Measurements from ENCODE around the gene LTO1. TPM values are rescaled to one million over a fixed set of nuclear protein-coding genes. Genes with fewer than 3 reads are reported as not detected.

LTO1 gene
- polyA plus RNA-seq, 1 of the 3 experiments (the other 2 are of a cell fraction) = 30.8 TPM

GRCh38 chr11:69638941-69639681 is 36.0 kb downstream of the LTO1 start:
- H3K4me1 ChIP-seq (ENCODE audit: control insufficient read depth in 1 of 2, insufficient read depth in 2 of 2, low read depth in 1 of 2, low read length in 1 of 2) = peaks cover 0 to 37% of the 10 kb centered on the region in 2 experiments; a peak in 2 of 4 replicates
- H3K36me3 ChIP-seq (replicated peaks in 1 of 2; ENCODE audit: control insufficient read depth in 1 of 2, insufficient read depth in 2 of 2, low read length in 1 of 2) = peaks cover 5 to 10% of the 10 kb centered on the region in 2 experiments
- H3K9ac ChIP-seq = peak overlapping the region; percentile 100
- CTCF ChIA-PET = interaction anchor here (0.6 to 11.0 kb wide), 9 partner anchors 26 to 1341 kb away, joined by 3 to 403 read pairs (median 4); no protein-coding TSS in a partner anchor
- DNase-seq = peak; percentile 93
- POLR2A ChIA-PET = interaction anchor here (0.6 to 2.1 kb wide), 11 partner anchors 17 to 1028 kb away, joined by 3 to 16 read pairs (median 5); no protein-coding TSS in a partner anchor
- H3F3A ChIP-seq (replicated peaks; ENCODE audit: insufficient read depth) = peaks cover 14% of the 10 kb centered on the region
- H4K20me1 ChIP-seq (ENCODE audit: insufficient read depth) = peaks cover 23% of the 10 kb centered on the region
- H2AFZ ChIP-seq (ENCODE audit: low read depth) = peak overlapping the region; percentile 86
- H3K27me3 ChIP-seq (ENCODE audit: insufficient read depth) = no peaks in the 10 kb centered on the region
- WGBS (ENCODE audit: low lambda C conversion rate) = under 1% methylated on average over 14 of the region's 64 CpGs
- H3K27ac ChIP-seq (ENCODE audit: low read depth in 2 of 2, low read length in 1 of 2) = peak overlapping the region; percentile 94 to 97
- TF ChIP-seq ZBTB33 (IDR thresholded peaks at IDR 0.05; ENCODE audit: borderline replicate concordance, low read depth) (peak; percentile 8; the same call in 1 of the 2 replicates), CTCF (IDR thresholded peaks at IDR 0.05) (no peak), EP300 (IDR thresholded peaks at IDR 0.05; ENCODE audit: borderline replicate concordance in 1 of 2, low read depth in 1 of 2, low read length in 1 of 2) (peak; percentile 72 to 91), RFX5 (IDR thresholded peaks at IDR 0.05; ENCODE audit: low read length) (peak; percentile 98), YY1 (IDR thresholded peaks at IDR 0.05; ENCODE audit: low read depth) (0 out of 2 replicates have a peak, but pooled peaks have one; percentile 41), IRF3 (IDR thresholded peaks at IDR 0.05; ENCODE audit: low read depth, low read length) (peak; percentile 35; the same call in 1 of the 2 replicates), FOXJ3 (CRISPR knock-in tag; IDR thresholded peaks at IDR 0.05) (peak; percentile 52; the same call in 1 of the 2 replicates), ELF1 (IDR thresholded peaks at IDR 0.05) (no peak), POLR2AphosphoS5 (IDR thresholded peaks at IDR 0.05; ENCODE audit: low read depth, low read length) (peak; percentile 91), FOSL2 (IDR thresholded peaks at IDR 0.05; ENCODE audit: borderline replicate concordance, low read depth) (no peak), FOXM1 (IDR thresholded peaks at IDR 0.05; ENCODE audit: low read depth) (peak; percentile 42; the same call in 1 of the 2 replicates), NRF1 (IDR thresholded peaks at IDR 0.05; ENCODE audit: low read depth, low read length) (0 out of 2 replicates have a peak, but pooled peaks have one; percentile 12), RCOR1 (IDR thresholded peaks at IDR 0.05; ENCODE audit: low read length) (peak; percentile 30; the same call in 1 of the 2 replicates), MAX (IDR thresholded peaks at IDR 0.05; ENCODE audit: low read depth) (peak; percentile 86), RXRA (IDR thresholded peaks at IDR 0.05; ENCODE audit: borderline replicate concordance, low read depth) (0 out of 2 replicates have a peak, but pooled peaks have one; percentile 11), RAD21 (IDR thresholded peaks at IDR 0.05; ENCODE audit: low read length) (peak; percentile 30; the same call in 1 of the 2 replicates), TAF1 (IDR thresholded peaks at IDR 0.05; ENCODE audit: borderline replicate concordance, low read depth, low read length) (peak; percentile 76), TEAD4 (IDR thresholded peaks at IDR 0.05; ENCODE audit: borderline replicate concordance, insufficient read depth) (no peak), GABPA (IDR thresholded peaks at IDR 0.05; ENCODE audit: low read depth) (no peak), CHD2 (IDR thresholded peaks at IDR 0.05; ENCODE audit: low read length, partially characterized antibody) (peak; percentile 2)
- peak overlapping the region; percentile 99 for H3K4me2 ChIP-seq
- H3K79me2 ChIP-seq (ENCODE audit: insufficient read depth) = peaks cover 50% of the 10 kb centered on the region
- peak overlapping the region; percentile 75 to 95 for H3K4me3 ChIP-seq (ENCODE audit: low read depth in 2 of 2, low read length in 1 of 2)
- no peaks in the 10 kb centered on the region for H3K9me2 ChIP-seq
- no peaks in the 10 kb centered on the region for H3K9me3 ChIP-seq
